GM19025 (cell line): ENCODE results near the gene GYS2.
"Not testable (repeated sequence)": the region's sequence is repeated elsewhere in the genome, so short reads cannot be mapped to it uniquely, and the experiment has no call there.

Source experiments
- ATAC-seq: cut with Tn5 transposase; IDR thresholded peaks from one replicate; pipeline ENCODE4 v1.9.1; 2021; ENCODE audit warnings: mild to moderate bottlenecking, low read depth, moderate library complexity; ENCODE audit not compliant: unreplicated experiment

GYS2 gene

DNA sequence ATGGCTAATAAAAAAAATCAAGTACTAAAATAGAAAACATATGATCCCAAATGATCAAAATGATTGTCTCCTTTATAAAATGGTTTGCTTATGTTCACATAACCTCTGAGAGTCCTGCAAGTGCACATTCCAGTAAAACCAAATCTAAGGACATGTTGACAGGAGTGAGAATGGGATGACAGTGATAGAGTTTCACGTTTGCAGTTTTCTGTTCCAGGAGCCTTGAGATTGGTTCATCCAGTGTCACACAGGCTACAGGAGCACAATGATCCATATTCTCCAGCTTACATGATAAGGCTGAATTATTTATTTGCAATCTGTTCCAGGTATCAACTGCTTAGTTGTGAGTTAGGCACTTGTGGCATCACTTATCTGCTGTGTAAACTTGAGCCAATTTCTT lies 1.5 kb upstream of the GYS2 start:
- ATAC-seq = no peak

DNA sequence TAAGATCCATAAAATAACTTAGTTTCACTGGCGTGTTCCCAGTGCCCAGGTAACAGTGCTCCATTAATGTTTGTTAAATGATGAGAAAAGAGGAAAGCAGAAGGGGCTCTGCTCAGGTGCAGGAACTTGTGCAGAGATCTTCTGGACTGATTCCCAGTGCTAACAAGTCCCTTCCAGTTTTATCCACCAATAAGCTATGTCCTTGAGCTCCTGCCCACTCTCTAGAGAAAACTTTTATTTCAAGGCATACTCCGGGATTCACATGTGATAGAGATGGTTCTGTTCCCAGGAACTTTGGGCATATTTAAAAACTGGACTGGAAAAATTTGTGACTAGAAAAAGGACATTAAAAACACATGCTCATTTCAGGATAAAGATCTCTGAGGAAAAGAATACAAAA lies 1.9 kb downstream of the GYS2 start:
- no peak for ATAC-seq

DNA sequence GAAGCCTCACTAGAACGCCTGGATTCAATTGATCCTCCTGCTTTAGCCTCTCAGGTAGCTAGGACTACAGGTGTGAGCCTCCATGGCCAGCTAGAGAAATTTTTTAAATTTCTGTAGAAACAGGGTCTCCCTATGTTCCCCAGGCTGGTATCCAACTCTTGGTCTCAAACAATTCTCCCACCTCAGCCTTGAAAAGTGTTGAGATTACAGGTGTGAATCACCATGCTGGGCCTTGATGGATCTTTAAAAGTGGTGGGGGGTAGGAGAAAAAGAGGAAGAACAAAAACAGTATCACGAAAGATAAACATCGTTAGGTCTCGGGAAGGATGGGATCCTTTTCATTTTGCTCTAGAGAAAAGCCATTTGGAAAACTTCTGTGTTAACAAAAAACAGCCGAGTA lies 4.5 kb downstream of the GYS2 start:
- no peak for ATAC-seq

DNA sequence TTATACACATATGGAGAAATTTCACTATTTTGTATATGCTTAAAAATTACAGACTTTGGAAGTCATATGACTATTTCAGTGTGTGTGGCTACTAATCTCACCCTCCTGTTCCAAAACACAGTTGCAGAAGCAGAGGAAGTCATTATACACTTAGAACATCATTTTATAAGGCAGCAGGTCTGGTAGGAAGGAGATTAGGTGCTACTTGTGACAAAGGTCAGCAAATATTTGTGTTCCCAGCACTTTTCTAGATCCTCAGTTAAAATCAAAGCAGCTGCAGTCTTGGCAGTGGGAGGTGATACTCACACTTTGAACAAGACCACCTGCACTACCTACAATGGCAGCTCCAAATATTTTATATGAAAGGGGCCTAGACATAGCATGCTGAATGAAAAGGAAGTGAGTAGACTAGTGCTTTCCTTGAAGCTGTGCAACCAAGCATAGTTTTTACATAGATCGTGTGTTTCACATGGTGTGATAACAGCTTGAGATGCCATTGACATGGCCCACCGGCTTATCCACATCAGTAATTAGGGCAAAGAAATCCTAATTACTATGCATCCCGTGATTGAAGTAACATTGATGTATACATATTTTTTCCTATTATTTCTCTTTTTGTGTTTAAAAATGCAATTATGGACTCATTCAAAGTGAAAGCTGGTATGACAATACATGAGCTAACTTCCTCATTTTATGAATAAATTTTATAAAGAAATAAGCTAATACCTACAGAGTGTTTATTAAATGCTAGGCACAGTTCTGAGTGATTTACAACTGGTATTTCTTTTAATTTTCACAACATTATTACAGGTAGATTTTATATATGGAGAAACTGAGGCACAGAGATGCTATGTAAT lies 5.3 kb downstream of the GYS2 start:
- no peak for ATAC-seq

DNA sequence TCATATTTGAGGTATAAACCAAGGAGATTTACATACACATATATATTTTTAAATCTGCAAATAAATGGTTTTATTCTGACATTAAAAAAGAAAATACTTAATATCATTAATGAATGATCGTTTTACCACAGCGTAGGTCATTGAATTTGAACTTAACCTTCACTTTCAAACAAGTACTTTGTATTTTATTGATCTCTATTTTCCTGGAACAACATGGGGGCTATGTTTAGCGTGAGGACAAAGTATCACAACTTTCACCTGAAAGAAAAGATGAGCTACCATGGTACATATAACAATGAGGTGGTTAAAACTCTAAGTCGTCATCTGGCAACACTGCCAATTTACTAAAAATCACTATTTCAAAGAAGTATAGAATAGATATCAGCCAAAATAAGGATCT lies 6.0 kb downstream of the GYS2 start:
- ATAC-seq = no peak

DNA sequence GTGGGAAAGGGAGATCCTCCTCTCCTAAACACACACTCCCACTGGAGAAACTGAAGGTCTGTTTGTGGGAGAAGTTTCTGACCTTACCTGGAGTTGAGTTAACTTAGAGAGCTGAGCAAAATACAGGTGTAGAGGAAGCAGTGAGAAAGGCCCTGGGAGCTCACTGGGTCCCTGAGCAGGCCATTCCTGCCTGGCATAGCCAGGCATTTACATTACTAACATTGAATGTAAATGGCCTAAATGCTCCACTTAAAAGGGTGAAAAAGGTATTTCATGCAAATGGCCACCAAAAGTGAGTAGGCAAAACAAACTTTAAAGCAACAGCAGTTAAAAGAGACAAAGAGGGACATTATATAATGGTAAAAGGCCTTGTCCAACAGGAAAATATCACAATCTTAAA lies 9.3 kb downstream of the GYS2 start:
- ATAC-seq = not testable (repeated sequence)

DNA sequence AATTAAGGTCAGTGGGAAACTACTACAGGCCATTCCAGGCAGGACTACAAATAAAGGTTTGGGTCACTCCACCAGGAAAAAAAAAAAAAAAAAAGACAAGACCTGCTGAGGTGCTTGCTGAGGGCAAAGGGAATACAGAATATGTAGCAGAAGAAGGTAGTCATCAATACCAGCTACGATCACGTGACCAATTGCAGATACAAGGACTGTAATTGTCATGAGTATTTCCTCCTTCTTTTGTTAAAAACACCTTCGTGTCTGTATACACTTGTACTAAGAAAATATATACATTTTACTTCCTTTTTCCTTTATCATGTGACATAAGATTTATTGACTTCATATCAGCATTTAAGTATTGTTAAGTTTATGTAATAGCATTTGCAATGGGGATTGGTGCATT lies 19.2 kb downstream of the GYS2 start:
- ATAC-seq = no peak

DNA sequence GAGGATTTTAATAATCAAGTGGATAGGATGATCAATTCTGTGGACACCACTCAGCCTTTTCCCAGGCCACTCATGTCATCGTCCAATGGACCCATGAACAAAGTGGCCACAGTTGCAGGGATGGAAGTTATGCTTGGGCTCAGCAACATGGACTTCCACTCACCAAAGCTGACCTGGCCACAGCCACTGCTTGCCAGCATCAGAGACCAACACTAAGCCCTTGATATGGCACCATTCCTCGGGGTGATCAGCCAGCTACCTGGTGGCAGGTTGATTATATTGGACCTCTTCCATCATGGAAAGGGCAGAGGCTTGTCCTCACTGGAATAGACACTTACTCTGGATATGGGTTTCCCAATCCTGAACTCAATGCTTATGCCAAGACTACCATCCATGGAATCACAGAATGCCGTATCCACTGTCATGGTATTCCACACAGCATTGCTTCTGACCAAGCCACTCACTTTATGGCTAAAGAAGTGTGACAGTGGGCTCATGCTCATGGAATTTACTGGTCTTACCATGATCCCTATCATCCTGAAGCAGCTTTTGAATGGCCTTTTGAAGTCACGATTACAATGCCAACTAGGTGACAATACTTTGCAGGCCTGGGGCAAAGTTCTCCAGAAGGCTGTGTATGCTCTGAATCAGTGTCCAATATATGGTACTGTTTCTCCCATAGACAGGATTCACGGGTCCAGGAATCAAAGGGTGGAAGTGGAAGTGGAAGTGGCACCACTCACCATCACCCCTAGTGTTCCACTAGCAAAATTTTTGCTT lies 20.1 kb downstream of the GYS2 start:
- ATAC-seq = not testable (repeated sequence)

DNA sequence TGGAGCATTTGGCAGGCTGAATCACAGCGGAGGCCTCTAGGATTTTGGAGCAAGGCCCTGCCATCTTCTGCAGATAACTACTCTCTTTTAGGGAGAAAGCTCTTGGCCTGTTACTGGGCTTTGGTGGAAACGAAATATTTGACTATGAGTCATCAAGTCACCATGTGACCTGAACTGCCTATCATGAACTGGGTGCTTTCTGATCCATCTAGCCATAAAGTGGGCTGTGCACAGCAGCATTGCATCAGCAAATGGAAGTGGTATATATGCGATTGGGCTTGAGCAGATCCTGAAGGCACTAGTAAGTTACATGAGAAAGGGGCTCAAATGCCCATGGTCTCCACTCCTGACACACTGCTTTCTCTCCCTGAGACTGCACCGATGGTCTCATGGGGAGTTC lies 21.1 kb downstream of the GYS2 start:
- no peak for ATAC-seq

DNA sequence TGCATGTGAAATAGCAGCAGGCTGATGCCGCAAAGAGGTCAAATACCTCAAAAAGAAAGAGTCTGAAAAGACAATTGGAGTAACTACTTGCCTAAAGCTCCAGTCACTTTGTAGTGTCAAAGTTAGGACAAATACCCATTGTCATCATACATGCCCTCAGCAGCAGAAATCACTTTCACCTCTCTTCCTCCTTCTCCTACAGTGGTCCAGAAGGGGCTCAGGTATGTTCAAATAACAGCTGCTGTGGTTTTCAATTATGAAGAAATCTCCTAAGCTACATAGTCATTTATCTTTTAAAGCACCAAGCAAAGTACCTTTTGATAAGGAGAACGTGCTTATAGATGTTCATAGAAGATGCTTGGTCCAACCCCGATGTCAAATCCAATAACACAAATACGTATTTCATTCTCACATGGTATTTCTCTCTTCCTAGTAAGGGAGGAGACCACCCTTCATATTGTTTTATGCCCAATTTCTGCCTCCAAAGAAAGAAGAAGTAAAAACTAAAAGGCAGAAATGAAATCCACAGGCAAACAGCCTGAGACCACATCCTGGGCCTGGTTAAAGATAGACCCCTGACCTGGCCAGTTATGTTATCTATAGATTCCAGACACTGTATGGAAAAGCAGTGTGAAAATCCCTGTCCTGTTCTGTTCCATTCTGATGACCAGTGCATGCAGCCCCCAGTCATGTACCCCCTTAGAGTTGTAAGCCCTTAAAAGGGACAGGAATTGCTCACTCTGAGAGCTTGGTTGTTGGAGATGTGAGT lies 23.7 kb downstream of the GYS2 start:
- ATAC-seq = no peak

DNA sequence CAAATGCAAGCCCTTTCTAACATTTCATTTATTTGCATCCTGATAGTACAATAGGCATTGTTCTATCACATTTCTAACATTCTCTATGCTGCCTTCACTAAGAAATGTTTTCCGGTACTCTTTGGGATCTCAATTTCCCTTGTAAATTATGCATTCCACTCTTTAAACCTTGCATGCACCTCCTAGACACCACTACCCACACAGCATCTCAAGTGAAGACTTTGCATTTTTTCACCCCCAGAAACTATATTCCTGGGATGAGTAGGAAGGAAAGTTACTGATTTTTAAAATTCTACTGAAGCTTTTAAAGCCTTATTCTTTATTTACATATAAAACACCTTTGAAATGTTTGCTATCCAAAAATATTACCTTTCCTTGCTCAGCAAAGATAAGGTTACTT lies 27.1 kb downstream of the GYS2 start:
- ATAC-seq = no peak

DNA sequence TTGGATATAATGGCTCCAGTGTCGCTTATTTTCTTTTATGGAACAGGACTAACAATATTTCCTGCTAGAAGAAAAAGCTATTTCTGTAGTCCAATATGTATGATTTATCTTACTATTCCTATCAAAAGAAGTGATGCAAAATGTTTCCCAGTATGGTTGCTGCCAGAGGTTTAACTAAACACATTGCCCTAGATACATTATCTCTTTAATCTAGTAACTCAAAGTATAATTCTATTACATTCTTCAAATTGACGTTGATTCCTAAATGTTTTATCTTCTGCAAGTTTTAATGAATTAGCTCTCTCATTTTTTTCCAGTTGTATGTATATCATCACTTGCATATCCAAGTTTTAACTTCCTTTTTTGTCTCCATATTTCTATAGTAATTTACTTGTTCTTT lies 28.2 kb downstream of the GYS2 start:
- ATAC-seq = no peak

DNA sequence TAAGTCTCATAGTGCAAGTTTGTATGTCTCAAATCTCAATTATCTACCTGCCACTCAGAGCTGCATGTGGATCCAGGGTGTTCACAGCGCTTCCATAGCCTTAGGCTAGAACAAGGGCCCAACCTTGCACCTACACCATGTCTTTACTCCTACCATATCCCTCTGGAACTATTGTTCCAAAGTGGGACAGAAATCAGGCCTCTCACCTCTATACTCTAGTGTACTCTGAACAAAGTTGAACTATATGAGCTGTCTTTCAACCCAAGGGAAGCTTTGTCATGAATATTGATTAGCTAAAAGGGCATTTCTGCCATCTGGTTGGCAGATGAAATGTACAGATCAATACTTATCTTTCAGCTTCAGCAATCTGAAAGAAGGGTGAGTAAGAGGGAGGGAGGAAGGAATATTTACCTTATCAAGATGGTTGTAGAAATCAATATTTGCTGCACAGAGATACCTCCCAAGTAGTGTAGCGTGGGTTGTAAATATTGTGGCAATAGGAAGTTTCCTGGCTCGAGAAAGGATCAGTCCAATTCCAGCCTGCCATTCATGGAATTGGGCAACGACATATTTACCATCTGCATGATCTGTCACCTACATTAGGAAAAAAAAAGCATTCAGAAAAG lies 30.8 kb downstream of the GYS2 start:
- no peak for ATAC-seq

DNA sequence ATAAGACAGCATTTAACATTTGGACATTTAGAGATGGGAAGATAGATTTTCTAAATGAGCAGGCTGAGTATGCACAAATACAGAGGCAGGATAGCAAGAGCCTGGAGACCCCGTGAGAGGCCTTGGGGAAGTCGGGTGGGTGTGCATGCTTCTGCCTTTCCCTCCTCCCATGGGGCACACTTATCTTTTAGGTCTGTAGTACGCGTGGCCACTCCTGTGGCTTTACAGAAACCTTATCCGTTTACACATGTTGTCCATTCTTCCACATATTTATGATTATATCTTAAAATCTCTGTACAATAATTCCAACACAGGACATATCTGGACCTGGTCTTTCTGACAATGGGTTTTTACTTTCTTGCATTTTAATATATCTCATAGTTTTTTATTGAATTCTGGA lies 33.6 kb downstream of the GYS2 start:
- no peak for ATAC-seq

DNA sequence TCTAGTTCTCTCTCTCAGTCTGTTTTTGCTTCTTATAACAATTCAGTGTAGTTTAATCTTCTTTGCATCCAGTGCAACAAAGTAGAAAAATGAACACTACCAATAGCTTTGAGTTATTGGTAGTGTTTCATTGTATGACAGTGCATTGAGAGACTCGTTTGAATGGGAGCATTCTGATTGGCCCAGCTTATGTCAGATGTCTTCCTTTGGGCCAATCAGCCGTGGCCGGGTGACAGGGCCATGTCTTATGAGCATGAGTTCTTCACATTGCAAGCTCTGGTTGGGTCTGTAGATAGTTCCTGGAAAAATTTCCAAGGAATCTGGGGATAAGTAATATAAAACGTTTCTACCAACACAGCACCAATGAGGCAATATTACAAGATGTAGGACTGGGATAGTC lies 36.5 kb downstream of the GYS2 start:
- ATAC-seq = no peak

DNA sequence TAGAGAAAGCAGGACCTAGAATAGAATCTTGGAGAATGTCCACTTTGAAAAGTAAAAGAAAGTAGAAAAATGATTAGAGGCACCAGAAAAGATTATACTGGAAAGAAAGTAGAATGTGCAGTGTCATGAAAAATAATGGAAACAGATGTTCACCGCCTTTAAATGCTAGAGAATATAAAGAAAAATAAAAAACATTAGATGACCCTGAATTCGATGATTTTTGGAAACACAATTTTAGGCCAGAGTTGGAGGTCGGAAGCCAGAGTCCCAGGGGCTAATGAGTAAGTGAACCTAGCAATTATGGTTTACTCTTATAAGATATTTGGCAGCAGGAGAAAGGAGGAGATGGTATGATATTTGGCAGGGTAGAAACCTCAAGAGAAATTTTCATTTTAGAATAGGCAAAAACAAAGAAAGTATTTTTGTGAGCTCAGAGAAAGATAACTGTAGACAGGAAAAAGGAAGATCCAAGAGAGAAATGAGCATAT lies 37.7 kb downstream of the GYS2 start:
- no peak for ATAC-seq

DNA sequence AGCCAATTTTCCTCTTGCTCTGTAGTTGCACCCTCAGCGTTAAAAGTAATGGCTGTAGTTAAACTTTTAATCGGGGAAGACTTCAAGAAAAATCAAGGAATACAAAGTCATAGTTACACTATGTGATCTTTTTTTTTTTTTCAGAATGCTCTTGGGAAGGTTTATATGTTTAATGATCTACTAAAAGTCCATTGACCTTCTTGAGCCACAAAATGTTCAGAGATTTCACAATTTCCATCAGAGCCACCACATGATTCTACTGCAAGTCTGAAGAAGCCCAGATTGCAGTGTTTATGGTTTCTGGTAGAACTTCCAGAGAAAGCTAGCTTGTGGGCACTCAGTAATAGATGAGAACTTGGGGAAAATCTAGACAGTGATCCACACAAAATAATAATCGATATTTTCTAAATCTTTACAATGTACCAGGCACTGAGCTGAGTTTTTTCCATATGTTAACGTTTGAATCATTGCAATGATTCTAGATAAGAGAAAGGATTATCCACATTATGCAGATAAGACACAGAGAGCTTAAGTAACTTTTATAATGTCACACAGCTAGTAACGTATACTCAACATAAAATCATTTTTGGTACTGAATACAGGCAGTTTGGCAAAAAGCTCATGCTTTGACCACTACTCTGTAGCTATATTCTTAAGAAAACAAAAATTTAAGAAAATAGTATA lies 38.3 kb downstream of the GYS2 start:
- no peak for ATAC-seq

DNA sequence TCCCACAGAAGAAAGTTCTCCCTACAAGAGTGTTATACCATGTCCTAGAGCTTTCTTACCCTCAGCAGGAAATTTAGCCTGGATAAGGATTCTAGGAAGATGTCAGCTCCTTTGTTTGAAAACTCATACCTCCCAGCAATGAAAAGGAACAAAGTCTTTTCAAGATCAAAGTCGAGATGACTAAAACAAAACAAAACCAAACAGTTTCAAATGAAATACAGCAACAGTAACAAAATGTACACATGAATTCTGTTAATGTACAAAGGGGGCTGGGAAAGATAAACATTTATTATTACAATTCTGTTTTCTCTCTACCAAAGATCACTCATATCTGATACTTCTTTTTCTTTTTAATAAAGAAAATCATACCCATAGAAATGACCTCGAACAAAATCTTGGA lies 41.8 kb downstream of the GYS2 start:
- no peak for ATAC-seq

DNA sequence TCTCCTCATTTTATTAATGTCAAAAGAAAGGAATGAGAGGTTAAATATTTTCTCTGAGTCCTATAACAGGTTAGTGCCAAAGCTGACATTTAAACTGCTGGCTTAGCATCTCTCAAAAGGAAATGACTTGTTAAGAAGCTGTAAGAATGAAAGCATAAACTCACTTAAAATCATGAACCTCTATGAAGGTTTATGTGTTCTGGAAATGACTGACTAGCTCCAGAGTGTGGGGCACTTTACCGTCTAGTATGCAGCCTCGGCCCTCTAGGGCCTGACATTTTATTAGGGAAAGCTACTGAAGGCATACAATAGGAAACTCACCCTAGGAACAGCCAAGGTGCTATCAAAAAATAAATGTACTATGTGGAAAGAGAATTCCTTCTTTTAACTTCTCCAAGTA lies 43.5 kb downstream of the GYS2 start:
- ATAC-seq = no peak
